Measurements from ENCODE around the gene IFITM5.
"Not testable (repeated sequence)": the region's sequence is repeated elsewhere in the genome, so short reads cannot be mapped to it uniquely, and the experiment has no call there.

The IFITM5 gene

GRCh38 chr11:315516-315994 is 16.2 kb upstream of the IFITM5 start:
- no peak for TF ChIP-seq CTCF (IDR thresholded peaks at IDR 0.05; ENCODE audit: low read depth, low read length)
- Histone ChIP-seq H3K4me3 (ENCODE audit: low read depth, low read length) (no peak overlapping the region), H3K36me3 (no peaks in the 10 kb centered on the region), H3K27me3 (ENCODE audit: insufficient read depth, low read depth, severe bottlenecking) (no peaks in the 10 kb centered on the region), H3K27ac (no peak overlapping the region), H3K9me3 (ENCODE audit: severe bottlenecking) (no peaks in the 10 kb centered on the region)
- no peak for DNase-seq

- no peak overlapping the region for H3K27ac ChIP-seq
- no peak for TF ChIP-seq CTCF (IDR thresholded peaks at IDR 0.05; ENCODE audit: low read depth, low read length)
- no peak overlapping the region for H3K4me3 ChIP-seq (ENCODE audit: low read depth, low read length)
These were observed 15.7 kb upstream of the IFITM5 start for GRCh38 chr11:315051-315481.

GRCh38 chr11:314554-314875 is 15.2 kb upstream of the IFITM5 start:
- not testable (repeated sequence) for DNase-seq; H3K9me3 ChIP-seq (ENCODE audit: severe bottlenecking); H3K27me3 ChIP-seq (ENCODE audit: insufficient read depth, low read depth, severe bottlenecking); H3K27ac ChIP-seq; H3K36me3 ChIP-seq; H3K4me3 ChIP-seq (ENCODE audit: low read depth, low read length)

More at GRCh38 chr11:315051-315481, 15.7 kb upstream of the IFITM5 start:
- Histone ChIP-seq H3K9me3 (ENCODE audit: severe bottlenecking) (no peaks in the 10 kb centered on the region), H3K36me3 (no peaks in the 10 kb centered on the region), H3K27me3 (ENCODE audit: insufficient read depth, low read depth, severe bottlenecking) (no peaks in the 10 kb centered on the region)
- DNase-seq: no peak

GRCh38 chr11:313787-314553 is 14.6 kb upstream of the IFITM5 start, which contains the start of gene IFITM1:
IFITM1 (plus strand) TSS chr11:314040; CDS start chr11:314171, 131 bp downstream.
- Histone ChIP-seq H3K36me3 (no peaks in the 10 kb centered on the region), H3K4me3 (ENCODE audit: low read depth, low read length) (no peak within 1 kb of the TSS), H3K27me3 (ENCODE audit: insufficient read depth, low read depth, severe bottlenecking) (no peaks in the 10 kb centered on the region), H3K9me3 (ENCODE audit: severe bottlenecking) (no peaks in the 10 kb centered on the region), H3K27ac (no peak within 1 kb of the TSS)
- no peak for TF ChIP-seq CTCF (IDR thresholded peaks at IDR 0.05; ENCODE audit: low read depth, low read length)
- no peak for DNase-seq

GRCh38 chr11:313304-313786 is 14.0 kb upstream of the IFITM5 start:
- Histone ChIP-seq H3K9me3 (ENCODE audit: severe bottlenecking) (no peaks in the 10 kb centered on the region), H3K27ac (no peak overlapping the region)

More at GRCh38 chr11:313304-313786, 14.0 kb upstream of the IFITM5 start:
- no peak for DNase-seq
- Histone ChIP-seq H3K36me3 (no peaks in the 10 kb centered on the region), H3K4me3 (ENCODE audit: low read depth, low read length) (no peak overlapping the region), H3K27me3 (ENCODE audit: insufficient read depth, low read depth, severe bottlenecking) (no peaks in the 10 kb centered on the region)
- no peak for TF ChIP-seq CTCF (IDR thresholded peaks at IDR 0.05; ENCODE audit: low read depth, low read length)
